Measurements from ENCODE around the gene MYL10. TPM values are rescaled to one million over a fixed set of nuclear protein-coding genes. Genes with fewer than 3 reads are reported as not detected.

MYL10 gene
- total and polyA plus RNA-seq, 2 of the 13 experiments (the other 11 are each of a cell fraction or from before 2014, with no cell fraction given) = not detected

DNA sequence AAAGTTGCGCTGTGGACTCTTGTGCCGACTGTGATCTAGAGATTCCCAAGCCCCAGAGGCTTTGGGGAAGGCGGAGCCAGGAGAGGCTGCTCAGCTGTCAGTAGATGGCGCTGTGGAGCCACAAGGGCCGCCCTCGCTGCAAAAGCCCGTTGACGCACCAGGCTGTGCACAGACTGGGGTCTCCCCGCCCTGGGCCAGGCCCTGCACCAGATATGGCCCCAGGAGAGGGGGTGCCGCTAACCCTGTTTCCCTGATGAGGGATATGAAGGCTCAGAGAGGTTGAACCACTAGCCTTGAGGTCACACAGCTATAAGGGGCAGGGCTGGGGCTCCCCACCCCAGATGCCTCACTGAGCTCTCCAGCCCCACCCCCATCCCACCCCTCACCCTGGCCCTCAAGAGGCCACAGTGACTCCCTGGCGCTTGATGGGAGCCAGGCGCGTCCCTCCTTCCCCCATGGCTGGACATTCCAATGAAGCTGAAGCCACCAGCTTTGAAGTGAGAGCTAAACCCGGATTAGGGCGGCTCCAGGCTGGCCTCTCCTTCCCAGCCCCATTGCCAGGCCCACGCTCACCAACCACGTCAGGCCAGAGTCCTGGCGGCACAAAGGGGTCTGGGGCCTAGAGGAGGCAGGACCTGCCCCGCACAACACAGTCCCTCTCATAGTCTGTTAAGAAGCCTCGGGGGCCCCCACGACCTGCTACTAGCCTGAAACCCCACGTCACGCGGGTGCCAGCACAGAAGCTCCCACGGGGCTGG lies 26.4 kb downstream of the MYL10 start (continued):
- TF ChIP-seq, protein P1, sequence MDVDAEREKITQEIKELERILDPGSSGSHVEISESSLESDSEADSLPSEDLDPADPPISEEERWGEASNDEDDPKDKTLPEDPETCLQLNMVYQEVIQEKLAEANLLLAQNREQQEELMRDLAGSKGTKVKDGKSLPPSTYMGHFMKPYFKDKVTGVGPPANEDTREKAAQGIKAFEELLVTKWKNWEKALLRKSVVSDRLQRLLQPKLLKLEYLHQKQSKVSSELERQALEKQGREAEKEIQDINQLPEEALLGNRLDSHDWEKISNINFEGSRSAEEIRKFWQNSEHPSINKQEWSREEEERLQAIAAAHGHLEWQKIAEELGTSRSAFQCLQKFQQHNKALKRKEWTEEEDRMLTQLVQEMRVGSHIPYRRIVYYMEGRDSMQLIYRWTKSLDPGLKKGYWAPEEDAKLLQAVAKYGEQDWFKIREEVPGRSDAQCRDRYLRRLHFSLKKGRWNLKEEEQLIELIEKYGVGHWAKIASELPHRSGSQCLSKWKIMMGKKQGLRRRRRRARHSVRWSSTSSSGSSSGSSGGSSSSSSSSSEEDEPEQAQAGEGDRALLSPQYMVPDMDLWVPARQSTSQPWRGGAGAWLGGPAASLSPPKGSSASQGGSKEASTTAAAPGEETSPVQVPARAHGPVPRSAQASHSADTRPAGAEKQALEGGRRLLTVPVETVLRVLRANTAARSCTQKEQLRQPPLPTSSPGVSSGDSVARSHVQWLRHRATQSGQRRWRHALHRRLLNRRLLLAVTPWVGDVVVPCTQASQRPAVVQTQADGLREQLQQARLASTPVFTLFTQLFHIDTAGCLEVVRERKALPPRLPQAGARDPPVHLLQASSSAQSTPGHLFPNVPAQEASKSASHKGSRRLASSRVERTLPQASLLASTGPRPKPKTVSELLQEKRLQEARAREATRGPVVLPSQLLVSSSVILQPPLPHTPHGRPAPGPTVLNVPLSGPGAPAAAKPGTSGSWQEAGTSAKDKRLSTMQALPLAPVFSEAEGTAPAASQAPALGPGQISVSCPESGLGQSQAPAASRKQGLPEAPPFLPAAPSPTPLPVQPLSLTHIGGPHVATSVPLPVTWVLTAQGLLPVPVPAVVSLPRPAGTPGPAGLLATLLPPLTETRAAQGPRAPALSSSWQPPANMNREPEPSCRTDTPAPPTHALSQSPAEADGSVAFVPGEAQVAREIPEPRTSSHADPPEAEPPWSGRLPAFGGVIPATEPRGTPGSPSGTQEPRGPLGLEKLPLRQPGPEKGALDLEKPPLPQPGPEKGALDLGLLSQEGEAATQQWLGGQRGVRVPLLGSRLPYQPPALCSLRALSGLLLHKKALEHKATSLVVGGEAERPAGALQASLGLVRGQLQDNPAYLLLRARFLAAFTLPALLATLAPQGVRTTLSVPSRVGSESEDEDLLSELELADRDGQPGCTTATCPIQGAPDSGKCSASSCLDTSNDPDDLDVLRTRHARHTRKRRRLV (CRISPR knock-in tag; IDR thresholded peaks at IDR 0.05) = no peak
- 0 out of 2 replicates have a peak, but pooled peaks have one; percentile 5 for TF ChIP-seq ZNF629 (CRISPR knock-in tag; conservative IDR thresholded peaks at IDR 0.05)
- 0 out of 2 replicates have a peak, but pooled peaks have one; percentile 35 for TF ChIP-seq HDAC2 (CRISPR knock-in tag; IDR thresholded peaks at IDR 0.05)
- no peak for TF ChIP-seq ONECUT2 (CRISPR knock-in tag; IDR thresholded peaks at IDR 0.05)
- no peak for TF ChIP-seq ZNF678 (CRISPR knock-in tag; IDR thresholded peaks at IDR 0.05)
- no peak for TF ChIP-seq IRX3 (CRISPR knock-in tag; IDR thresholded peaks at IDR 0.05; ENCODE audit: borderline replicate concordance, low read depth)
- TF ChIP-seq MAZ (IDR thresholded peaks at IDR 0.05; ENCODE audit: borderline replicate concordance, low read depth, low read length) = no peak
- no peak for TF ChIP-seq MAZ (CRISPR knock-in tag; IDR thresholded peaks at IDR 0.05; ENCODE audit: low read depth)
- no peak for TF ChIP-seq MAFK (conservative IDR thresholded peaks at IDR 0.05 in 1 of 2, IDR thresholded peaks at IDR 0.05 in 1 of 2; ENCODE audit: low read length in 2 of 2)
- no peak for TF ChIP-seq MIER2 (CRISPR knock-in tag; IDR thresholded peaks at IDR 0.05)
- no peak for TF ChIP-seq SP1 (IDR thresholded peaks at IDR 0.05)
- TF ChIP-seq SP1 (CRISPR knock-in tag; IDR thresholded peaks at IDR 0.05) = peak; percentile 57; the same call in 1 of the 2 replicates
- TF ChIP-seq, protein P2, sequence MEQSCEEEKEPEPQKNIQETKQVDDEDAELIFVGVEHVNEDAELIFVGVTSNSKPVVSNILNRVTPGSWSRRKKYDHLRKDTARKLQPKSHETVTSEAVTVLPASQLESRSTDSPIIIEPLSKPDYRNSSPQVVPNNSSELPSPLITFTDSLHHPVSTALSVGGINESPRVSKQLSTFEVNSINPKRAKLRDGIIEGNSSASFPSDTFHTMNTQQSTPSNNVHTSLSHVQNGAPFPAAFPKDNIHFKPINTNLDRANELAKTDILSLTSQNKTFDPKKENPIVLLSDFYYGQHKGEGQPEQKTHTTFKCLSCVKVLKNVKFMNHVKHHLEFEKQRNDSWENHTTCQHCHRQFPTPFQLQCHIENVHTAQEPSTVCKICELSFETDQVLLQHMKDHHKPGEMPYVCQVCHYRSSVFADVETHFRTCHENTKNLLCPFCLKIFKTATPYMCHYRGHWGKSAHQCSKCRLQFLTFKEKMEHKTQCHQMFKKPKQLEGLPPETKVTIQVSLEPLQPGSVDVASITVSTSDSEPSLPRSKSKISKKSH (CRISPR knock-in tag; IDR thresholded peaks at IDR 0.05; ENCODE audit: borderline replicate concordance) = no peak
- no peak for TF ChIP-seq TBX3 (IDR thresholded peaks at IDR 0.05; ENCODE audit: borderline replicate concordance)
- TF ChIP-seq, protein P3, sequence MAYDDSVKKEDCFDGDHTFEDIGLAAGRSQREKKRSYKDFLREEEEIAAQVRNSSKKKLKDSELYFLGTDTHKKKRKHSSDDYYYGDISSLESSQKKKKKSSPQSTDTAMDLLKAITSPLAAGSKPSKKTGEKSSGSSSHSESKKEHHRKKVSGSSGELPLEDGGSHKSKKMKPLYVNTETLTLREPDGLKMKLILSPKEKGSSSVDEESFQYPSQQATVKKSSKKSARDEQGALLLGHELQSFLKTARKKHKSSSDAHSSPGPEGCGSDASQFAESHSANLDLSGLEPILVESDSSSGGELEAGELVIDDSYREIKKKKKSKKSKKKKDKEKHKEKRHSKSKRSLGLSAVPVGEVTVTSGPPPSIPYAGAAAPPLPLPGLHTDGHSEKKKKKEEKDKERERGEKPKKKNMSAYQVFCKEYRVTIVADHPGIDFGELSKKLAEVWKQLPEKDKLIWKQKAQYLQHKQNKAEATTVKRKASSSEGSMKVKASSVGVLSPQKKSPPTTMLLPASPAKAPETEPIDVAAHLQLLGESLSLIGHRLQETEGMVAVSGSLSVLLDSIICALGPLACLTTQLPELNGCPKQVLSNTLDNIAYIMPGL (CRISPR knock-in tag; IDR thresholded peaks at IDR 0.05; ENCODE audit: borderline replicate concordance in 1 of 2, low read depth in 1 of 2) = peak in 1 of 2 experiments; percentile 68; a peak in 1 of 4 replicates
- TF ChIP-seq ZNF264 (CRISPR knock-in tag; IDR thresholded peaks at IDR 0.05) = no peak
- TF ChIP-seq ZNF510 (CRISPR knock-in tag; IDR thresholded peaks at IDR 0.05; ENCODE audit: low read depth) = no peak
- TF ChIP-seq KAT8 (CRISPR knock-in tag; IDR thresholded peaks at IDR 0.05) = 0 out of 2 replicates have a peak, but pooled peaks have one; percentile 30
- no peak for TF ChIP-seq AGO2 (optimal IDR thresholded peaks at IDR 0.05; ENCODE audit: low read depth, low read length)
- TF ChIP-seq CBX5 (CRISPR knock-in tag; IDR thresholded peaks at IDR 0.05; ENCODE audit: borderline replicate concordance) = 0 out of 2 replicates have a peak, but pooled peaks have one; percentile 63
- peak; percentile 90 for TF ChIP-seq RAD21 (CRISPR knock-in tag; IDR thresholded peaks at IDR 0.05)
- TF ChIP-seq PHB2 (IDR thresholded peaks at IDR 0.05; ENCODE audit: partially characterized antibody) = no peak

Data from HepG2 (cell line).